DND-41 (cell line): ENCODE measurements around the gene ADSS1.

ENCODE experiments used
- ATAC-seq: fragments of 200-7000 bp; cut with Tn5 transposase; 3 replicates; pipeline ENCODE4 v1.9.1; 2021; ENCODE audit warnings: low read depth; ENCODE audit not compliant: insufficient read depth
- DNase-seq: peaks from one replicate; pipeline ENCODE4 v3.0.0-alpha.2; 2020
- H2AFZ ChIP-seq: 2 replicates; pipeline ENCODE4 v1.6.0; 2012; ENCODE audit warnings: low read depth, low read length
- H3K27ac ChIP-seq: 2 replicates; pipeline ENCODE4 v1.5.1; 2012; ENCODE audit warnings: low read length, inconsistent platforms
- H3K27me3 ChIP-seq: fragments of 200-600 bp; sonication (generic); 2 replicates; pipeline ENCODE4 v1.6.0; 2012; ENCODE audit warnings: low read length, mild to moderate bottlenecking, inconsistent platforms; ENCODE audit not compliant: insufficient read depth, poor library complexity
- H3K36me3 ChIP-seq: 2 replicates; pipeline ENCODE4 v1.5.1; 2012; ENCODE audit warnings: low read length, inconsistent platforms; ENCODE audit not compliant: insufficient read depth
- H3K4me1 ChIP-seq: 2 replicates; pipeline ENCODE4 v1.5.1; 2012; ENCODE audit warnings: mild to moderate bottlenecking, low read length; ENCODE audit not compliant: insufficient read depth
- H3K4me2 ChIP-seq: 2 replicates; pipeline ENCODE4 v1.6.0; 2012; ENCODE audit warnings: mild to moderate bottlenecking, moderate library complexity, low read length, inconsistent platforms; ENCODE audit not compliant: insufficient read depth
- H3K4me3 ChIP-seq, 2 experiments: fragments of 200-600 bp in 1 of 2; shearing (Covaris generic) in 1 of 2; 2 replicates each; pipeline ENCODE4 v1.5.1; 2012 to 2016; ENCODE audit warnings: inconsistent platforms in 2 of 2, low read length in 2 of 2, mild to moderate bottlenecking in 2 of 2, low read depth in 1 of 2, moderate library complexity in 1 of 2
- H3K79me2 ChIP-seq: 2 replicates; pipeline ENCODE4 v1.6.0; 2012; ENCODE audit warnings: low read length, inconsistent platforms; ENCODE audit not compliant: insufficient read depth
- H3K9ac ChIP-seq: 2 replicates; pipeline ENCODE4 v1.6.0; 2012; ENCODE audit warnings: low read depth, mild to moderate bottlenecking, inconsistent platforms, low read length, moderate library complexity
- H3K9me3 ChIP-seq: 2 replicates; pipeline ENCODE4 v1.5.1; 2012; ENCODE audit warnings: low read length, moderate library complexity, mild to moderate bottlenecking, inconsistent platforms; ENCODE audit not compliant: insufficient read depth, severe bottlenecking
- H4K20me1 ChIP-seq: 2 replicates; pipeline ENCODE4 v1.6.0; 2012; ENCODE audit warnings: low read length; ENCODE audit not compliant: insufficient read depth
- EZH2 ChIP-seq: IDR thresholded peaks from 3 replicates; pipeline ENCODE4 v1.6.1; 2012; ENCODE audit warnings: borderline replicate concordance, low read depth, mild to moderate bottlenecking, moderate library complexity, low read length, inconsistent platforms; ENCODE audit not compliant: severe bottlenecking
- TF ChIP-seq, protein P1 (sequence below): IDR thresholded peaks from 2 replicates; pipeline ENCODE4 v1.5.1; 2012; ENCODE audit warnings: borderline replicate concordance, low read length, moderate library complexity, mild to moderate bottlenecking; ENCODE audit not compliant: poor library complexity, severe bottlenecking; ENCODE audit errors: extremely low read depth

ADSS1 gene

DNA sequence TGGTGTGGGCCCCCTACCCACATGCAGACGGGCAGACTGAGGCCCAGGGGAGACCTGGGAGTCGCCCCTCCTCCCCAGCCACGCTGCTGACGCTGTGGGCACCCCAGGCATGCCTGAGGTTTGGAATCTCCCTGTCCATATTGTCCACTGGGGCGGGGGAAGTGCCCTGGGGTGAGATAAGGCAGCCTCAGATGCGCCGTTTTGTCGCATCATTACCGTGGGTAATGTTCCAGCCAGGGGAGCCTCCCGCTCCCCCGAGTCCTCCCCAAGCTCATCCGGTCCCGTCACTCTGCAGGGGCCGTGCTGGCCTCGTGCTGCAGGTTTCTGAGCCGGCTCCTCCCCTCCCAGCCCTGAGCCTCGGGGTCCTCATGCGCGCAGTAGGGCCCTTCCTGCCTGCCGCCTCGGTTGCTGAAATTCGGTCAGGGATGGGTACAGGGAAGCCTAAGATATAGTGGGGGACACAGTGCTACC, 23.2 kb upstream of the ADSS1 start:
- H4K20me1 ChIP-seq = peaks cover 49% of the 10 kb centered on the region
- H3K36me3 ChIP-seq = peaks cover 60% of the 10 kb centered on the region
- H3K79me2 ChIP-seq = peaks cover 36% of the 10 kb centered on the region

DNA sequence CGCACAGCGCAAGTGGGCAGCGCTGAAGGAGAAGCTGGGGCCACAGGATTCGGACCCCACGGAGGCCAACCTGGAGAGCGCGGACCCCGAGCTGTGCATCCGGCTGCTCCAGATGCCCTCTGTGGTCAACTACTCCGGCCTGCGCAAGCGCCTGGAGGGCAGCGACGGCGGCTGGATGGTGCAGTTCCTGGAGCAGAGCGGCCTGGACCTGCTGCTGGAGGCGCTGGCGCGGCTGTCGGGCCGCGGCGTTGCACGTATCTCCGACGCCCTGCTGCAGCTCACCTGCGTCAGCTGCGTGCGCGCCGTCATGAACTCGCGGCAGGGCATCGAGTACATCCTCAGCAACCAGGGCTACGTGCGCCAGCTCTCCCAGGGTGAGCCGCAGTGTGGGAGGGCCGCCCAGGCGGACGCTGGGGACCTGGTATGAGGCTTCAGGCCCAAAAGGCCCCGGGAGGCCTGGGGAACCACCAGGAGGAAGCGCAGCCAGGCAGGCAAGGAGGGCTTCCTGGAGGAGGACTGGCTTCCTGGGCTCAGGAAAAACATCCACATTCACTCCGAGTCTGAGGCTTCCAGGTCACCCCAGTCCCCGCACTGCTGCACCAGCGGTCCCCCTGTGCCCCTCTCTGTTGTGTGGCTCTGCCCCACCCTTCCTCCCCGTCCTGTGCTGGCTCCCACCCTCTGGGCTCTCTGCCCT, 22.5 kb upstream of the ADSS1 start:
- H3K27me3 ChIP-seq = no peaks in the 10 kb centered on the region
- no peak overlapping the region for H2AFZ ChIP-seq
- no peaks in the 10 kb centered on the region for H3K4me1 ChIP-seq
- ATAC-seq (no peak), DNase-seq (no peak)
- TF ChIP-seq, protein P1, sequence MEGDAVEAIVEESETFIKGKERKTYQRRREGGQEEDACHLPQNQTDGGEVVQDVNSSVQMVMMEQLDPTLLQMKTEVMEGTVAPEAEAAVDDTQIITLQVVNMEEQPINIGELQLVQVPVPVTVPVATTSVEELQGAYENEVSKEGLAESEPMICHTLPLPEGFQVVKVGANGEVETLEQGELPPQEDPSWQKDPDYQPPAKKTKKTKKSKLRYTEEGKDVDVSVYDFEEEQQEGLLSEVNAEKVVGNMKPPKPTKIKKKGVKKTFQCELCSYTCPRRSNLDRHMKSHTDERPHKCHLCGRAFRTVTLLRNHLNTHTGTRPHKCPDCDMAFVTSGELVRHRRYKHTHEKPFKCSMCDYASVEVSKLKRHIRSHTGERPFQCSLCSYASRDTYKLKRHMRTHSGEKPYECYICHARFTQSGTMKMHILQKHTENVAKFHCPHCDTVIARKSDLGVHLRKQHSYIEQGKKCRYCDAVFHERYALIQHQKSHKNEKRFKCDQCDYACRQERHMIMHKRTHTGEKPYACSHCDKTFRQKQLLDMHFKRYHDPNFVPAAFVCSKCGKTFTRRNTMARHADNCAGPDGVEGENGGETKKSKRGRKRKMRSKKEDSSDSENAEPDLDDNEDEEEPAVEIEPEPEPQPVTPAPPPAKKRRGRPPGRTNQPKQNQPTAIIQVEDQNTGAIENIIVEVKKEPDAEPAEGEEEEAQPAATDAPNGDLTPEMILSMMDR = no peak
- TF ChIP-seq EZH2 = no peak
- no peaks in the 10 kb centered on the region for H3K9me3 ChIP-seq
- no peak overlapping the region for H3K4me3 ChIP-seq
- H3K4me2 ChIP-seq = no peak overlapping the region
- peaks cover 60% of the 10 kb centered on the region for H3K36me3 ChIP-seq
- H3K79me2 ChIP-seq = peaks cover 29% of the 10 kb centered on the region
- H4K20me1 ChIP-seq = peaks cover 44% of the 10 kb centered on the region
- H3K9ac ChIP-seq = no peak overlapping the region
- H3K27ac ChIP-seq = no peak overlapping the region

More for the DNA sequence above, 23.2 kb upstream of the ADSS1 start:
- H2AFZ ChIP-seq = no peak overlapping the region
- DNase-seq = no peak
- H3K9ac ChIP-seq = no peak overlapping the region
- no peaks in the 10 kb centered on the region for H3K27me3 ChIP-seq
- no peak for ATAC-seq
- no peak for TF ChIP-seq EZH2
- TF ChIP-seq, protein P1 = no peak
- no peak overlapping the region for H3K4me2 ChIP-seq
- H3K27ac ChIP-seq = no peak overlapping the region
- no peaks in the 10 kb centered on the region for H3K4me1 ChIP-seq
- H3K9me3 ChIP-seq = no peaks in the 10 kb centered on the region
- H3K4me3 ChIP-seq = no peak overlapping the region

DNA sequence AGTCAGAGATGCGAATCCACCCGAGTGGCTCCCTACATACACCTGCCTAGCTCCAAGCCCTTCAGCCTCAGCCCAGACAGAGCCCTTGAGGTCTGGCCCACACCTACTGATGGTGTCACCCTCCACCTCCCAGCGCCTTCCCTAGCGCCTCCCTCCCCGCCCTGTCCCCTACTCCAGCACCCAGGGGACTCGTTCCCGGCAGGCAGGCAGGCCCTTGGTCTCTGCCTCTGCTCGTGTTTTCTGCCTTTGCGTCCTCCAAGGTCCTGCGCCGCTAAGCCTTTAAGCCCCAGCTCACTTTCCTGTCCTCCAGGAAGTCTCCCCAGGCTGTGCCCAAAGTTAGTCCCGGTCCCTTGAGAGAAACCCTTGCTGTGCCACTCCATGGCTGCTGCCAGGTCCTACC, 21.9 kb upstream of the ADSS1 start:
- Histone ChIP-seq H3K27me3 (no peaks in the 10 kb centered on the region), H3K4me1 (no peaks in the 10 kb centered on the region), H3K79me2 (peaks cover 25% of the 10 kb centered on the region), H3K27ac (no peak overlapping the region), H3K4me3 (no peak overlapping the region), H3K9ac (no peak overlapping the region), H3K4me2 (no peak overlapping the region), H3K36me3 (peaks cover 58% of the 10 kb centered on the region), H3K9me3 (no peaks in the 10 kb centered on the region), H2AFZ (no peak overlapping the region), H4K20me1 (peaks cover 40% of the 10 kb centered on the region)
- no peak for ATAC-seq
- no peak for TF ChIP-seq EZH2
- no peak for DNase-seq

DNA sequence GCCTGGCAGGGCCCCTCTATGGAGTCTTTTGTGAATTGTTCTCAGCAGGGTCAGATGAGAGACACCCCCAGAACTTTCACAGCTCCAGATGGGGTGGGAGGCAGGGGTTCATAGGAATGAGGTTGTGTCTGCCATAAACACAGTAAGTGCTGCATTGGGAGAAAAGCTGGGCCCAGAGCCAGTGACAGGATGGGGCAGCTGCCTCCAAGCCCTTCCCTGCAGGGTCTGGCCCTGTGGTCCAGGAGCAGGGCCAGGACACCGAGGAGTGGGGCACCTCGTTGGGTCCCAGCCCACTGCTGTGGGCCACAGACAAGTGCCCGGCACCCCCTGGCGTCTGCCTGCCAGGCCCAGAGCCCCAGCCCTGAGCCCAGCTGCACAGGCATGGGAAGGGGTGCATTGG, 21.4 kb upstream of the ADSS1 start:
- Histone ChIP-seq H3K4me1 (no peaks in the 10 kb centered on the region), H3K9ac (no peak overlapping the region), H3K4me3 (no peak overlapping the region), H3K79me2 (peaks cover 22% of the 10 kb centered on the region), H3K27ac (no peak overlapping the region), H3K36me3 (peaks cover 53% of the 10 kb centered on the region), H3K9me3 (no peaks in the 10 kb centered on the region), H3K4me2 (no peak overlapping the region), H4K20me1 (peaks cover 34% of the 10 kb centered on the region), H3K27me3 (no peaks in the 10 kb centered on the region), H2AFZ (no peak overlapping the region)
- no peak for DNase-seq
- TF ChIP-seq, protein P1 = no peak
- TF ChIP-seq EZH2 = no peak
- no peak for ATAC-seq
